Ishikawa (cell line): ENCODE results near the gene ACTBL2.
A peak's percentile ranks its signal among the peaks of the same experiment; 100 is the strongest.

Experiments
- CEBPB ChIP-seq: IDR thresholded peaks from 2 replicates; pipeline ENCODE4 v1.6.1; 2012
- CREB1 ChIP-seq: IDR thresholded peaks from 2 replicates; pipeline ENCODE4 v1.6.1; 2012; ENCODE audit warnings: low read depth
- EGR1 ChIP-seq: IDR thresholded peaks from 2 replicates; pipeline ENCODE4 v1.6.1; 2012
- EP300 ChIP-seq: IDR thresholded peaks from 2 replicates; pipeline ENCODE4 v1.6.1; 2012; ENCODE audit warnings: borderline replicate concordance
- FOXM1 ChIP-seq: IDR thresholded peaks from 2 replicates; pipeline ENCODE4 v1.6.1; 2012; ENCODE audit warnings: low read depth, borderline replicate concordance
- NFIC ChIP-seq: IDR thresholded peaks from 2 replicates; pipeline ENCODE4 v1.6.1; 2012
- RAD21 ChIP-seq: IDR thresholded peaks from 2 replicates; pipeline ENCODE4 v1.6.1; 2012; ENCODE audit warnings: low read depth
- TAF1 ChIP-seq: IDR thresholded peaks from 2 replicates; pipeline ENCODE4 v1.6.1; 2012; ENCODE audit warnings: low read depth, mild to moderate bottlenecking
- TCF12 ChIP-seq: IDR thresholded peaks from 2 replicates; pipeline ENCODE4 v1.6.1; 2012; ENCODE audit warnings: low read depth
- TEAD4 ChIP-seq: IDR thresholded peaks from 2 replicates; pipeline ENCODE4 v1.6.1; 2012
- YY1 ChIP-seq: IDR thresholded peaks from 2 replicates; pipeline ENCODE4 v1.6.1; 2012; ENCODE audit warnings: low read depth
- ZBTB7A ChIP-seq: IDR thresholded peaks from 2 replicates; pipeline ENCODE4 v1.6.1; 2012; ENCODE audit warnings: low read depth
- TF ChIP-seq, protein P1 (sequence below): IDR thresholded peaks from 2 replicates; pipeline ENCODE4 v1.6.1; 2012
- TF ChIP-seq, protein P2 (sequence below): IDR thresholded peaks from 2 replicates; pipeline ENCODE4 v1.6.1; 2012
- TF ChIP-seq, protein P3 (sequence below): IDR thresholded peaks from 2 replicates; pipeline ENCODE4 v1.6.1; 2012; ENCODE audit warnings: low read depth, mild to moderate bottlenecking

Gene ACTBL2

DNA sequence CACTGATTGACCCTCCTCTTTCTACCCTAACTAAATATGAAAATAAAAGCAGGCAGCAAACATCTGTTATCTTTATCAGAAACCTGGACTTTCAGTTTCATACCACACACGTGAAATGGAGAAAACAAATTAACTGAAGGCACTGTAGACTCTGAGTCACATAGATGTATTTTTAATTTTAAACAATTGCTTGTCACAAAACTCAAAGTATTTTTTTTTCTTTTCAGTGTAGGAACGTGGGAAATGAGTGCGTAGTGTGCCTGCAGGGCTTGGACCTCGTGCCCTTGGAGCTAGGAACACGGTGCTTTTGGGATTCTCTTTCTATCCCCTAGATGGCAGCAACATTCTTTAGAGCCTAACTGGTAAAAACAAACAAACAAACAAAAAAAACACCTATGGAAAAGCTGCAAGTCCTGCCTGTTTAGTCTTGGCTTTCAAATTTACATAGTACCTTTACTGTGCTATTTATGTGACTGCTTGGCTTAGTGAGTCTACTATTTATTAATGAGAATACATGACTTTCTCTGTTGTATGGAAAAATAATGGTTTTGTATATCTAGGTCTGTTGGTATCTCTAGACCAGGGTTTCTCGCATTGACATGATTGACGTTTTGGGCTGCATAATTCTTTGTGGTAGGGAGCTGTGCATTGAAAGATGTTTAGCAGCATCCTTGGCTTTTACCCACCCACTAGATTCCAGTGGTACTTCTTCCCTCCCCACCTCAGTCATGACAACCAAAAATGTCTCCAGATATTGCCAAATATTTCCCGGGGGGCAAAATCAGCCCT is 16.8 kb upstream of the ACTBL2 start:
- TF ChIP-seq EP300 (no peak), RAD21 (peak; percentile 83)

DNA sequence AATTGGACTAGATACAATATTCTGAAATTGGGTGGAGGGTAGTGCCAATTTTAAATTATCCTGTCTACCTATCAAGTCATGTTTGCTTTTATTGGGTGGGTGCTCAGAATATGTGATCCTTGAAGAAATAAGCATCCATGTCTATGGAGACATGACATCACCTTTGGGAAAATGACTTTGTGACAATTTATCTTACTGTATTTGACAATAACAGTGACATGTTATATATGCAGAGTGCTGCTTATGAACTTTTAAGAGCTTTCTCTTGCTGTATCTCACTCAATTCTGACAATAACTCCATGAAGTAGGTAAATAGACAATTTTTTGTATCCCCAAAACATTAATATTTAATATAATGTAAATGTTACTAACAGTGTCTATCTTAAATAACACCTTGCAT is 15.1 kb upstream of the ACTBL2 start:
- no peak for TF ChIP-seq TEAD4
- no peak for TF ChIP-seq NFIC
- no peak for TF ChIP-seq EGR1
- no peak for TF ChIP-seq RAD21
- TF ChIP-seq YY1, result no peak
- TF ChIP-seq TCF12, result no peak
- TF ChIP-seq EP300, result no peak
- TF ChIP-seq, protein P1, sequence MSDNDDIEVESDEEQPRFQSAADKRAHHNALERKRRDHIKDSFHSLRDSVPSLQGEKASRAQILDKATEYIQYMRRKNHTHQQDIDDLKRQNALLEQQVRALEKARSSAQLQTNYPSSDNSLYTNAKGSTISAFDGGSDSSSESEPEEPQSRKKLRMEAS, result no peak
- TF ChIP-seq, protein P2, sequence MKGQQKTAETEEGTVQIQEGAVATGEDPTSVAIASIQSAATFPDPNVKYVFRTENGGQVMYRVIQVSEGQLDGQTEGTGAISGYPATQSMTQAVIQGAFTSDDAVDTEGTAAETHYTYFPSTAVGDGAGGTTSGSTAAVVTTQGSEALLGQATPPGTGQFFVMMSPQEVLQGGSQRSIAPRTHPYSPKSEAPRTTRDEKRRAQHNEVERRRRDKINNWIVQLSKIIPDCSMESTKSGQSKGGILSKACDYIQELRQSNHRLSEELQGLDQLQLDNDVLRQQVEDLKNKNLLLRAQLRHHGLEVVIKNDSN, result no peak
- TF ChIP-seq TAF1, result no peak

DNA sequence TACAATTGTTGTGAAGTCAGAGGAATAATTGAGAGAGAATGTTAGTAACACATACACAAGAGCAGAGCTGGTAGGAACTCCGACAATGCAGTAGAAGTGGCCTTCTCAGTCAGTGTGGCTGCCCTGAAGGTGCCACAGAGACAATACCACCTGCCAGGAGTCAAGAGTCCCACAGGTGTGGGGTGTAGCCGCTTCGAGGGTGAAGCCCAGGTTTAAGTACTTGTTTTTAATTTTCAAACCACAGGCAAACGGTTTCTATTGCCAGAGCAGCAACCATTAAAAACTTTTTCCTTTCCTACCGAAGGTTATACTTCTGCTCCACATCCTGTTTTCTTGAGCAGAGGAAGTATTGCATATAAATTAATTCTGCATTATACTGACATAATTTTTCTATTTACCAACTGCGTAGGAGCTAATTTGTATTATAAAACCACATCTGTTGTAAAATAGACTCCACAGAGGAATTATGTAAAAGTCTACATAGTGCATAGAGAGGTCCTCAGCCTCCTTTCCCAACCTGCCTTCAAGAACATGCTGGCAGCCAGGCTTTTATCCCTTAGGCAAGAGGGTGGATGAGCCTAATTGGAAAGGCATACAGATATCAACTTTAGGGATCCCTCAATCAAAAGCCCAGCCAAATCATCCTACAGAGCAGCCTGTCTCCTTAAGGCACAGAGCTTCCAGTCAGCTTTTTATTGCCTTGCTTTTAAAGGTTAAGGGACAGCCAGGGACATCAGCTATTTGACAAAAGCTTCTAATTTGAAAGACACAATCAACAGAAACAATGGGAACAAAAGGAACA is 12.9 kb upstream of the ACTBL2 start:
- TF ChIP-seq CREB1 (no peak), TAF1 (no peak), EP300 (no peak)
- TF ChIP-seq, protein P1, result no peak

DNA sequence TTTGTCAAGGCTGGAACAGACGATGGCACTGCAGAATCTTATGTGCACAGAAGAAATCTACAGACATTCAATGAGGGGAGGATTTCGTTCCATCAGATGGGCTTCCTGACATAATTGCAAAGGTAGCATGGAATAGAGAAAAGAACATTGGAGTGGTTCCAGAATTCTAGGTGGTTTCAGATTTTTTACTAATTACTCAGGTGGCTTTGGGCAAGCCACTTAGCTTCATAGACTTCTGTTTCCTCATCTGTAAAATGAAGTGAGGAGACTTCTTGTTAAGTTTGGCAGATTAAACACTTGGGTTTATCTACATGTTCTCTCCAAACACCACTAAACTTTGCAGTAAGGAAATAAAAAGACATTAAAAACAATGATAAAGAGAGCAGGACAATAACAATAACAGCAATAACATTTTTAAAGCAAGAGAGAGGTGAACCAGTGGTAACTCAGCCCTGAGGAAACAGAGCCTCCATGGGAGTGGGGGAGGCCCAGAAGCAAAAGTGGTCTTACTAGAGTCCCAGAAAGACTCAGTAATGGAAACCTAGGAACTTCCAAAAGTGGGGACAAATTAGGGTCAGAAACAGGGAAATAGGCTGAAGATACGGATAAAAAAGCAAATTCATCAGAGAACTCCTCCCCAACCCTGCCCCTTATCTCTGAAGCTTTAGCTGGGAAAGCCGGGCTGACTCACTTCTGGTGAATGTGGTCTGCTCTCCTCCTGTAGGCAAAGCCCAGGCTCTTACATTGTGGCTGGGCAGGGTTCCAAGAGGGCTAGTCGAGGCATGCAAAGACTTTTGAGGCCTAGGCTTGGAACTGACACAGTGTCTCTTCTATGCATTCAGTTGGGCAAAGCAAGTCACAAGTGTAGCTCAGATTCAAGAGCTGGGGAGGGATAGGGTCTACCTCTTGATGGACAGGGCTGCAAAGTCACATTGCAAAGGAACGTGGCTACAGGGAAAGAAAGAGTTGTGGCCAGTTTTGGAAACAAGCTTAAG is 11.8 kb upstream of the ACTBL2 start:
- TF ChIP-seq ZBTB7A, result no peak
- TF ChIP-seq TAF1, result no peak
- TF ChIP-seq, protein P3, sequence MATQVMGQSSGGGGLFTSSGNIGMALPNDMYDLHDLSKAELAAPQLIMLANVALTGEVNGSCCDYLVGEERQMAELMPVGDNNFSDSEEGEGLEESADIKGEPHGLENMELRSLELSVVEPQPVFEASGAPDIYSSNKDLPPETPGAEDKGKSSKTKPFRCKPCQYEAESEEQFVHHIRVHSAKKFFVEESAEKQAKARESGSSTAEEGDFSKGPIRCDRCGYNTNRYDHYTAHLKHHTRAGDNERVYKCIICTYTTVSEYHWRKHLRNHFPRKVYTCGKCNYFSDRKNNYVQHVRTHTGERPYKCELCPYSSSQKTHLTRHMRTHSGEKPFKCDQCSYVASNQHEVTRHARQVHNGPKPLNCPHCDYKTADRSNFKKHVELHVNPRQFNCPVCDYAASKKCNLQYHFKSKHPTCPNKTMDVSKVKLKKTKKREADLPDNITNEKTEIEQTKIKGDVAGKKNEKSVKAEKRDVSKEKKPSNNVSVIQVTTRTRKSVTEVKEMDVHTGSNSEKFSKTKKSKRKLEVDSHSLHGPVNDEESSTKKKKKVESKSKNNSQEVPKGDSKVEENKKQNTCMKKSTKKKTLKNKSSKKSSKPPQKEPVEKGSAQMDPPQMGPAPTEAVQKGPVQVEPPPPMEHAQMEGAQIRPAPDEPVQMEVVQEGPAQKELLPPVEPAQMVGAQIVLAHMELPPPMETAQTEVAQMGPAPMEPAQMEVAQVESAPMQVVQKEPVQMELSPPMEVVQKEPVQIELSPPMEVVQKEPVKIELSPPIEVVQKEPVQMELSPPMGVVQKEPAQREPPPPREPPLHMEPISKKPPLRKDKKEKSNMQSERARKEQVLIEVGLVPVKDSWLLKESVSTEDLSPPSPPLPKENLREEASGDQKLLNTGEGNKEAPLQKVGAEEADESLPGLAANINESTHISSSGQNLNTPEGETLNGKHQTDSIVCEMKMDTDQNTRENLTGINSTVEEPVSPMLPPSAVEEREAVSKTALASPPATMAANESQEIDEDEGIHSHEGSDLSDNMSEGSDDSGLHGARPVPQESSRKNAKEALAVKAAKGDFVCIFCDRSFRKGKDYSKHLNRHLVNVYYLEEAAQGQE, result no peak
- no peak for TF ChIP-seq CEBPB
- no peak for TF ChIP-seq EGR1
- peak; percentile 70 for TF ChIP-seq TCF12
- TF ChIP-seq, protein P1, result no peak; the same call in 1 of the 2 replicates
- TF ChIP-seq FOXM1, result no peak
- peak; percentile 49; the same call in 1 of the 2 replicates for TF ChIP-seq EP300
- TF ChIP-seq CREB1, result no peak
- TF ChIP-seq, protein P2, result no peak
- peak; percentile 73 for TF ChIP-seq TEAD4
- TF ChIP-seq YY1, result no peak
- TF ChIP-seq NFIC, result peak; percentile 84
- TF ChIP-seq RAD21, result no peak

DNA sequence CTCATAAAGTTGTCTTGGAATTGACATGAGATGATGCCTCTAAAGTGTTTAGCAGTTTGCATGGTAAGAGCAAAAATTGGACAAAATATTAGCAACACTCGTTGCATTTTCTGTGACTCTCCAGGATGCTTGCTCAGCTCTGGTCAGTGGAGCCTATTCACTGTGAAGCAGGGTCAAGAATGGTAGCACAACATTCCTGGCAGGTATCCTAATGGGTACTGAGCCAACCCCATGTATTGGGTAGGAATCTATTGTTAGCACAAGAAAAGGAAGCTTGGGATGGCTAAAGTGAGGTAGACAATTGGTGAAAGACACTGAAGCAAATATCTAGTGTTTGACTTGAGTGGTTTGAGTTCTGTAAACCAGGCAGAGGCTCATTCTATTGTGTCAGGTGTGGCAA is 10.4 kb upstream of the ACTBL2 start:
- TF ChIP-seq EP300, result peak; percentile 31; the same call in 1 of the 2 replicates
- TF ChIP-seq RAD21, result no peak
- TF ChIP-seq CREB1, result no peak
- peak; percentile 52; the same call in 1 of the 2 replicates for TF ChIP-seq TEAD4
- no peak for TF ChIP-seq ZBTB7A
- TF ChIP-seq NFIC, result peak; percentile 61

DNA sequence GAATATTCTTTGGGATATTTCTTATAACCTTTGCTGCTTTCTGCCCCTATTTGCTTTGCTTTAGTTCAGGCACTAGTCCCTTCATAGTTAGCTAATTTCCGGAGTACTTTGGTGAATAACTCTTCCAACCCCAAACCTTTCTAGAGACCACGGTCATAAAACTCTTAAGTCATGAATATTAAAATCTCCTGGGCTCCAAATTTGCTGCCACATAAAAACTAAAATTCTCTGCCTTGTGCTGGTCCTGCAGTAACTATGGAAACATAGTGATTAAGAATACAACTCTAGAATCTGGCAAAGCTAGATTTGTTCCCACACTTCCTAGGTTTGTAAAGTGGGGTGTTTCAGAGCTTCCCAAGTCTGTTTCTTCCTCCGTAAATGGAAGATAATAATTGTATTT is 10.0 kb upstream of the ACTBL2 start:
- no peak for TF ChIP-seq EP300
- TF ChIP-seq, protein P3, result no peak
- TF ChIP-seq, protein P2, result no peak
- TF ChIP-seq CEBPB, result no peak
- no peak for TF ChIP-seq RAD21
- TF ChIP-seq, protein P1, result no peak
- no peak for TF ChIP-seq YY1
- TF ChIP-seq EGR1, result no peak
- TF ChIP-seq TAF1, result no peak
